Activated CD4-positive, alpha-beta T cell treated with anti-CD3 and anti-CD28 coated beads, Interleukin-2, amount 50 U/mL, for 16 hours (primary cell): ENCODE data around the gene COG1.

ENCODE experiments used
- DNase-seq: peaks from one replicate; pipeline ENCODE4 v3.0.0-alpha.2; 2020

COG1 gene

DNA sequence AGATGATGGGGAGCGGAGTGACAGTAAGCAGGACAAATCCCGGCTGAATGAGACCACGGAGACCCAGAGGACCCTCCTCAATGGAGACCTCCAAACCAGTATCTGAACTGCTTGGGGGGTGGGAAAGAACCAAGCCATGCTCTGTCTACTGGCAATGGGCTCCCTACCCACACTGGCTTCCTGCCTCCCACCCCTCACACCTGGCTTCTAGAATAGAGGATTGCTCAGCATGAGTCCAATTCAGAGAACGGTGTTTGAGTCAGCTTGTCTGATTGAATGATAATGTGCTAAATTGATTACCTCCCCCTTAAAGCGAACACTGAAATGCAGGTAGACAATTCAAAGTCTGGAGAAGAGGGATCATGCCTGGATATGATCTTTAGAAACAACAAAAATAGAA, 22.5 kb upstream of the COG1 start:
- DNase-seq: no peak

DNA sequence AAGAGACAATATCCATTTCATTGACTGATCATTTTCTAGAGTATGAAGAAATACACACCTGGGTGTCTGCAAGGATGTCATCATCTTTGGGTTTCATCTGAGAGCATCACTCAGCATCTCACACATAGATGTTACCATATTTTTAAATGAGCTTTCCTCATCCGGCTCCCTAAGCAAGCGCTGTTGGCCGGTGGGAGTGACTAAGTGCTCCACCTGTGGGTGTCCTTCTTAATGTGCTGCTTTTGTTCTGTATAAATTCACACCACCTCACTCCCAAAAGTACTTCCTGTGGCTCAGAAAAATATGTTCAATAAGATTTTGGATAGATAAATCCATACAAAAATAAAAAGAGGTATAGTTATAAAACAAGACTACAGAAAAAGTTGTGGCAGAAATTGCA, 20.6 kb upstream of the COG1 start:
- no peak for DNase-seq

DNA sequence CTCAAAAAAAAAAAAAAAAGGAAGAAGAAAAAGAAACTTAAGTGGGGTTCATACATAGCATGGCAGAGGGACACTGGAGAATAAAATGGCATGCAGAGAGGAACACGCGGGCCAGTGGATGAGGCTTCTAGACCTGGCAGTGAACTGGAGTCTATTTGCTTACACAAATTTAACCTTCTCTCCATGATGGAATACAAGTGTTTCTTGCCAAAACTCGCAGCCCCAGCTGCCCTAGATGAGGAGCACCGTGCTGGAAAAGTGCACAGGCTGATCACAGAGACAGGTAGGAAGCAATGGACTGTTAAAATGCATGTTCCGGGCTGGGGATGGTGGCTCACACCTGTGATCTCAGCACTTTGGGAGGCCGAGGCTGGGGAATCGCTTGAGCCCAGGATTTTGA, 18.7 kb upstream of the COG1 start:
- DNase-seq: no peak

DNA sequence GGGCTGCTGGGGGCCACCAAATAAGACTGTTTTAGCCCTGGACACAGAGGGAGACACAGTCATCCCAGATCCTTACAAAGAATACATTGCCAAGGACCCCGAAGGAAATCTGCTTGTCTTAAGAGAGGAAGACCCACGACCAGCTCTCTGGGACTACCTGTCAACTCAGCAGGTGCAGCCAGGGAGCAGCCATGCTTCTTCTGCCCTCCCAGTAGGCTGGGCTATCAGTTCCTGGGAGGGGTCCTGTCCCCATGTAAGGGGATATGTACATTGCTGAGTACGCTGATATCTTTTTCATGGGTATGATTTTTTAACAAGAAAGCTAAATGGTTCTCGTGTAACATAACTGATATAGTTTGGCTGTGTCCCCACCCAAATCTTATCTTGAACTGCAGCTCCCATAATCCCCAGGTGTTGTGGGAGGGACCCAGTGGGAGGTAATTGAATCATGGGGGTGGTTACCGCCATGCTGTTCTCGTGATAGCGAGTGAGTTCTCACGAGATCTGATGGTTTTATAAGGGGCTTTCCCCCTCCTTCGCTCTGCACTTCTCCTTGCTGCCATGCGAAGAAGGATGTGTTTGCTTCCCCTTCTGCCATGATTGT, 16.8 kb upstream of the COG1 start:
- DNase-seq: no peak

DNA sequence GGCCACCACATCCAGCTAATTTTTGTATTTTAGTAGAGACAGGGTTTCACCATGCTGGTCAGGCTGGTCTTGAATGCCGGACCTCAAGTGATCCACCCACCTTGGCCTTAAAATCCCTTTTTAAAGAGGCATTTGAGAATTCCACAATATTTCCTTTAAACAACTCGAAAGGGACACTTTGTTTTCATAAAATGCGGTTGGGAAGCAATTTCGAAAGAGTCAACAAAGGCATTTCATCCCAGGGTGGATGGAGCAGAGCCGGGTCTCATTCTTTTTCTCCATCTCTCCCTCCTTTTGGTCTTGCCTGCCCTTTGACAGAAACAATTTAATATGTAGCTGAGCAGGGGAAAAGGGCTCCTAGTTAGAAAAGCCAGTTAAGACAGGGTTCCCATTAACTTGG, 13.5 kb upstream of the COG1 start:
- no peak for DNase-seq

DNA sequence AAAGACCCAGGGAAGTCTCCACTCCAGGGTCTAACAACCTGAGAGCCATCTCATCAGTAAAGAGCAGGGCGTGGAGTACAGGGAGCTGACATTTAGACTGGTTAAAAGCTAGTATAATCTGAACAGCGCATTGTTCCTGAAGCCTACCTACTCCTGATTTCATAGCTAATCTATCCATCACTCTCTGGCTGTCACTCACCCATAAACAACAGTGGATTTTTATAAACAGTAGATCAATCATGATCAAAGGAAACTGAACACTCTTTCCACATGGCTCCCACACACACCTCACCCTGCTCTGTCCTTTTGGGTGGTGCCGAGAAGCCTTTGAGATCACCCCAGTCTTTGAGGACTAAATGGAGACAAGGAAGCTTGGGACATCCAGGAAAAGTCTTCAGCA, 13.0 kb upstream of the COG1 start:
- DNase-seq: no peak

DNA sequence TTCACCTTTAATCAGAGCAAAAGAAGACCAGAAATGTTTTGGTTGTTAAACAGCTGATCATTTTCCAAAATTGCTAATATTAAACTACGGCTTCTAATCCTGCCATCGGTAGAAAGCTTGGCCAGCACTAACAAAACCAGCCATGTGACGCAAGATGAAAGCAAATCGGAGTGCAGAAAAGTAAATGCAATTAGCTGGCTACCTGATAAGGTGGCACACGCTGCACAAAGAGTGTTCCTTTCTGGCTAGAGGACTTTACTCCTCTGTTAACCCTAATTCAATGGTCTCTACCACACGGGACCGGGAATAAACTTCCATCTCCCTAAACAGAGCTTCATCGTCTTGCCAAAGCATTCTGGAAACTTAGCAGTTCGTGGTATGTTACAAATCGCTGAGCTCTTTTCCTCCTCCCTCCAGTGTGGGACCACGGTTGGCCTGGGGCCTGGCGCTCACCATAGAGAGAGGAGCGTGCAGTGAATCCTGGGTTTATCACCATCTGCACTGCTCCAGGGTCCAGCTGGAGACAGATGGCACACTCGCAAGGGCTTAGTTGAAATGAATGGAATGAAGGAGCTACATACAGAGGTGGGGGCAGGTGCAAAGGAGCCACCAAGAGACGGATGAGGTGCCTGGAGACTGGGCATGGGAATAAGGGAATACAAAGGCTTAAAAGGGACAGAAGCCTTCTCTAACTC, 10.1 kb upstream of the COG1 start:
- no peak for DNase-seq

DNA sequence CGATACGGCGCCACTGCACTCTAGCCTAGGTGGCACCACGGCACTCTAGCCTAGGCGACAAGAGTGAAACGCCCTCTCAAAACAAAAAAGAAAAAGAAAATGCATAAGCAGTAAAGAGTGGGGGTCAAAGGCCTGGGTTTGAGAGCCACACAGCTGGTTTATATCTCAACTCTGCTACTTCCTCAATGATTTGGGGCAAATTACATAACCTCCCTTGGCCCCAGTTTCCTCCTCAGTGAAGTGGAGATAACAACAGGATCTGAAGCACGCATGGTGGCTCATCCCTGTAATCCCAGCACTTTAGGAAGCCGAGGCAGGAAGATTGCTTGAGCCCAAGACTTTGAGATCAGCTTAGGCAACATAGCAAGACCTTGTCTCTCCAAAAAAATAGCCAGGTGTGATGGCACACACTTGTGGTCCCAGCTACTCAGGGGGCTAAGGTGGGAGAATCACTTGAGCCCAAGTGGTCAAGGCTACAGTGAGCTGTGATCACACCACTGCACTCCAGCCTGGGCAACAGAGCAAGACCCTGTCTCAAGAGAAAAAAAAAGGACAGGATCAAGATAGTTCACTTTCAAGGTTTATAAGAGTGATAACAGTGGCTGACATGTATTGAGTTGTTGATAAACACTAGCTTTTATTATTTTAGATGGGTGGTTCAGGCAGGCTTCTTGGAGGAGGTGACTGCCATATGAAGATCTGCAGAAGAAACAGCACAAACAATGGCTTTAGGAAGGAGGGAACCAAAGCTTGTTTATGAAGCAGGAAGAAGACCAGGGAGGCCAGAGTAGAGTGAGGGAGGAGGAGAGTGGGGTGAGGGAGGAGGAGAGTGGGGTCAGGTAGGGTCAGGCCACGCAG, 8.5 kb upstream of the COG1 start:
- DNase-seq: no peak

DNA sequence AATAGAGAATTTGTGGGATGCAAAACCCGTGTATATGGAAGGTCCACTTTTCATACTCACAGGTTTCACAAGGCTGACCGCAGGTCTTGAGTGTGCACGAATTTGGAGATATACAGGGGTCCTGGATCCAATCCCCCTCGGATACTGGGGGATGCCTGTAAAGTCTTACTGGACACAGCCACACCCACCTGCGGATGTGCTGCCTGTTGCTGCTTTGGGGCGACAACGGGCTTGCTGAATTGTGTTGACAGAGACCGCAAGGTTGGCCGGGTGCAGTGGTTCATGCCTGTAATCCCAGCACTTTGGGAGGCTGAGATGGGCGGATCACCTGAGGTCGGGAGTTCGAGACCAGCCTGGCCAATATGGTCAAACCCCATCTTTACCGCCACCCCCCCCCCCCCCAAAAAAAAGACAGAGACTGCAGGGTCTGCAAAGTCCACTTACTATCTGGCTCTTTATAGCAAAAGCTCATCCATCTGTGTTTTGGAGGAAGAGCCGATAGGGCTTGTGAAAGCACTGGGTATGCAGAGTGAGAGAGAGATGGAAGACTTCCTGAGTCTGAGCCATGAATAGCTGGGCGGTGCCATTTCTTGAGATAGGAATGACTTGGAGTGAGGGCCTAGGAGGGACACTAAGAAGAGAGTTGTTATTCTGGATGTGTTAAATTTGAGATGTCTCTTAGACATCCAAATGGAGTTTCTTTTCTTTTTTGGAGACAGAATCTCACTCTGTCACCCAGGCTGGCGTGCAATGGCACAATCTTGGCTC, 6.4 kb upstream of the COG1 start:
- no peak for DNase-seq

DNA sequence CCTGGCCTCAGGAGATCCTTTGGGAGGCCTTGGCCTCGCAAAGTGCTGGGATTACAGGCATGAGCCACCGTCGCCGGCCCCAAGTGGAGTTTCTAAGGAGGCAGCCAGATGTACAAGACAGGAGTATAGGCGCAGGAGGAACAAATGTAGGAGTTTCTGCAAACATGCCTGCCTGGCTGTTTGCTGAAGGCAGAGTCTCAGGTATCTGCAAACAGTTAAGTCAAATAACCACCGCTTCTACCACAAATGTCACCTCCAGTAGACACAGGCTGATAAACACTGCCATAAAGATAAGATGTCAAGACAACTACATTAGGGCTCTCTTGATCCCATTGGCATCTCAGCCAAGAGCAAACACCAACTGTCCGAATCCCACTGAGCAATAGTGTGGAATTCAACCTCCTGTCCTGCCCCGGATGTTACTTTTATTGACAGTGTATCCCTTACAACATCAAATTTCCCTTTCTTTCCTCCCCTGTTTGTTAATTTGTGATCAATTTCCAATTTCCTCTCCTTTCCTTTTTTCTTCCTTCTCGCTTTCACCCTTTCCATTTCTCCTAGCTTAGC, 5.6 kb upstream of the COG1 start:
- DNase-seq: no peak

DNA sequence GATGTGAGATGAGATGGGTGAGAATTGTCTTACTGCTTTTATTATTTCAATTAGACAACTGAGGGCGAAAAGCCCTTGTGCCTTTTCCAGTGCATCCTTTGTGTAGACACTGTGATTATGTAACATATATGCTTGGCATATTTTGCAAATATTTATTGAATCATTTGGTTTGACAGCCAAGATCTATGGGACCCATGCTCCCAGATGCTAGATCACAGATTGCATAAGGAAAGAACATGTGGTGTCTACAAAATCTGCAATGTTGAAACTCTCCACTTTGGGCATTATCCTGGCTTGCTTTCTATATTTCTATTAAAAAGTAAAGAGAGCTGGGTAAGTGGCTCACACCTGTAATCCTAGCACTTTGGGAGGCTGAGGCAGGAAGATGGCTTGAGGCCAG, 4.8 kb upstream of the COG1 start:
- no peak for DNase-seq

DNA sequence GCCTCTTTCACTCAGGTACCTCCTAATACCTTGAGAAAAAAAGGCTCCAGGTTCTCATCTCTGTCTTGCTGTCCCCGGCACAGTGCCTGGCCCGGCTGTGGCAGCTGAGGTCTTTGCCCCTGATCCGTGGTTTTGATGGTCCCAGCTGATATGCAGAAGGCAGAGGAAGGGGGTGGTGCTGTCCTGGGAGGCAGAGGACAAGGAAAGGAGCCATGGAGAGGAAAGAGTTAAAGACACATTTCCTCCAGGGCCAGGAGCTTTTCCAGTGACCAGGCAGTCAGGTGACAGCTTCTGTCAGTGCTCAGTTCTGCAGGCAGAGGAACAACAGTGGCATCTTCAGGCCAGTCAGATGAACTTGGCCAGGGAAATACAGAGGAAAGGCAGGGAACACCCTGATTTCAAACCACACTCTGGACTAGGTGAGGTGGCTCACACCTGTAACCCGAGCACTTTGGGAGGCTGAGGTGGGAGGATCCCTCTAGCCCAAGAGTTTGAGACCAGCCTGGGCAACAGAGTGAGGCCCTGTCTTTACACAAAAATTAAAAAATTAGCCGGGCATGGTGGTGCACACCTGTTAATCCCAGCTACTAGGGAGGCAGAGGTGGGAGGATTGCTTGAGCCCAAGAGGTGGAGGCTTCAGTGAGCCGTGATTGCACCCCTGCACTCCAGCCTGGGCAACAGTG, 3.3 kb upstream of the COG1 start:
- no peak for DNase-seq

DNA sequence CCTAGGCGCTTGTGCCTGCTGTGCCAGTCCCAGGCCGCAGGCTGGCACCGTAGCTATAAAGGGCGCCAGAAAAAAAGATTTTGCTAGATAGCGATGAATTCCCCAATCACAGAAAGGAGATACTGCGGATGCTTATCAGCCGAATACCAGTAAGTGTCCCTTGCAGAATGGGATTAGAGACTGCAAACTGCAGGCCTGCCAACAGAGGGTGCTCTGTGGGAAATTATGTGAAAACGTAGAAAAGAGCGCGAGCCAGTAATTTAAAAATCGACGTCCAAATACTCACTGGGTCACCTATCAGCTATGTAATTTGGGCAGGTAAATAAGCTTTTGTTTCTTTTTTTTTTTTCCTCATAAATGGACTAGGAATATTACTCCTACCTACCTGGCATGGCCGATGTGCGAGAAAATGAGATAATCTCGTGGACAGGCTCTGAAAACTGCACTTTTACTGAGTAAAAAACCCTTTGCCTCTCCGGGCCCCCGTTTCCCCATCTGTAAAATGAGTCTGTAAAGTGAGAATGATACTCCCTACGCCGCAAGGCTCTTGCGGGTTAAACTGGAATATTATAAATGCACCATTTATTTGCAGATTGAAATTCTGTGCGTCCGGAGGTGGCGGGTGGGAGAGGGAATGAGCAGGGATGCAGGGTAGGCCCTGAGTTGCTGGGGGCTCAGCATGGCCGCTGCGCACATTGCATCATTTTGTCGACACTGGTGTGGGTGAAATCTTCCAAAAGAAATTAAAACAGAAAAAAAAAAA, 1.2 kb upstream of the COG1 start:
- peak; percentile 76 for DNase-seq

DNA sequence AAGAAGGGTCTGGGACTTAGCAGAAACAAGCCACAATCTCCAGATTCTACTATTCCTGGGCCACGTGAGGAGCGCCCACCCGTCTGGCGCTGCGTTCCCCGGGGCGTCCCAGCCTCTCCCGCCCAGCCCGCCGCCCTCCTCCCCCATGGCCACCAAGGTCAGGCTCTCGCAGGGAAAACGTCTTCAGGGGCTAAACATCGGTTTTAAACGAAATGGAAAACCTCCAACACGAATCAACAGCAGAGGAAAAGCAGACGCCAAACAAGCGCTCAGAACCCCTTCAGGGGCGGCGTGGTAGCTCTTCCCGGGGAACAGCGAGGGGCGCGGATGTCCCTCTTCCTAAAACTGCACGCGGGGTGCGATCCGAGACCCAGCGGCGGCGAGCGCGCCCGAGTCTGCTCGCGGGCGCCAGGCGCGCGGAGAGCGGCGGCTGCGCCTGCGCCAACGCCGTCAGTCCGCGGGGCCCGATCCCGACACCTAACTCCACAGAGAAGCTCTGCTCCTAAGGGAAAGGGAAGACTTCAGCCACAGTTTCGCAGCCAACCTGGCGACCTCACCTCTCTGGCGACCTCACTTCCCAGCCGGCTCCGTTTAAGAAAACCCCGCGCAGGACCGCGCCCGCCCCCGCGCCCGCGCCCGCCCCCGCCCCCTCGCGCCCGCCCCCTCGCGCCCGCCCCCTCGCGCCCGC, 505 bp upstream of the COG1 start:
- DNase-seq: peak; percentile 66

DNA sequence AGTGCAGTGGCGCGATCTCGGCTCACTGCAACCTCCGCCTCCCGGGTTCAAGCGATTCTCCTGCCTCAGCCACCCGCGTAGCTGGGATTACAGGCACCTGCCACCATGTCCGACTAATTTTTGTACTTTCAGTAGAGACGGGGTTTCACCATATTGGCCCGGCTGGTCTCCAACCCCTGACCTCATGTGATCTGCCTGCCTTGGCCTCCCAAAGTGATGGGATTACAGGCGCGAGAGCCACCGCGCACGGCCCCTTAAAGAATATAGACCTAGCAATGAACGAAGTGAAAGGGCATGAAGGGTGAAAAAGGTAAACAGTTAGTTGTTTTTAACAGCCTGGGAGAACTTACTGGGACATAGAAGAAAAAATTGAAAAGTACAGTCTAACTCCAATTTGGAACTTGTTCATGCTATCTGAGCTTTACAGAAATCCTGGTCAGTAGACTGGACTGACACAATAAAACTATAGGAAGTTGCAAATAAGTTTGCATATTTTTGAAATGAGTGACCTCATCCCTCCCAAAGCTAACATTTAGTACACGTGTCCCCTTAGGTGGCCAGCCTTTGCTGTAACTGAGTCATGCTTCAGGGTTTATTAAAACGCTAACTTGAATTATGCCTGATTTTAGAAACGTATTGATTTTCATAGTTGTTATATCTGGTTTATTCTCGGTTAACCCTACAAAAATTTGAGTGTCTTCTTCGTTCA, 1.8 kb downstream of the COG1 start:
- no peak for DNase-seq

DNA sequence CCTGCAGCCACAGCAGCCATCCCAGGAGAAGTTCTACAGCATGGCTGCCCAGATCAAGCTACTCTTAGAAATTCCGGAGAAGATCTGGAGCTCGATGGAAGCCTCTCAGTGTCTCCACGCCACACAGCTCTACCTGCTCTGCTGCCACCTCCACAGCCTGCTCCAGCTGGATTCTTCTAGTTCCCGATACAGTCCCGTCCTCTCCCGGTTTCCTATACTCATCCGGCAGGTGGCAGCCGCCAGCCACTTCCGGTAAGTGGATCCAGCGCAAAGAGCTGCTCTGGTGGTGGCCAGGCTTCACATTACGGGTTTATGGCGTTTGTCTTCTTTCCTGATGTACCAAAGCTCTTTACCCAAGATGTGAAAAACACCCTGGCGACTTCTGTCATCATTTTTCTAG, 3.6 kb downstream of the COG1 start:
- DNase-seq: no peak

DNA sequence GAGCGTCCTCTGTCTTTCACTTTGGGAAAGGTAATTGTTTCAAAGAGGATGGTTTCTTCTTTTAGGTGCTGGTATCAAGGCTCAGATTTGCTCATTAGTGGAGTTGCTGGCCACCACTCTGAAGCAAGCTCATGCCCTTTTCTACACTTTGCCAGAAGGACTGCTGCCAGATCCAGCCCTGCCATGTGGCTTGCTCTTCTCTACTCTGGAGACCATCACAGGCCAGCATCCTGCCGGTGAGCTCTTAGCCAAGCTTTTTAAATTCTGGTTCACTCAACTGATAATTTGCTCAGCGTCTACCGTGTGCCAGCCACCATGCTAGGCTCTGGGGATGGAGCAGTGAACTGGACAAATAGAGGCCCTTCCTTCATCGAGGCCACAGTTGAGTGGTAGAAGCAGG, 4.3 kb downstream of the COG1 start:
- no peak for DNase-seq

DNA sequence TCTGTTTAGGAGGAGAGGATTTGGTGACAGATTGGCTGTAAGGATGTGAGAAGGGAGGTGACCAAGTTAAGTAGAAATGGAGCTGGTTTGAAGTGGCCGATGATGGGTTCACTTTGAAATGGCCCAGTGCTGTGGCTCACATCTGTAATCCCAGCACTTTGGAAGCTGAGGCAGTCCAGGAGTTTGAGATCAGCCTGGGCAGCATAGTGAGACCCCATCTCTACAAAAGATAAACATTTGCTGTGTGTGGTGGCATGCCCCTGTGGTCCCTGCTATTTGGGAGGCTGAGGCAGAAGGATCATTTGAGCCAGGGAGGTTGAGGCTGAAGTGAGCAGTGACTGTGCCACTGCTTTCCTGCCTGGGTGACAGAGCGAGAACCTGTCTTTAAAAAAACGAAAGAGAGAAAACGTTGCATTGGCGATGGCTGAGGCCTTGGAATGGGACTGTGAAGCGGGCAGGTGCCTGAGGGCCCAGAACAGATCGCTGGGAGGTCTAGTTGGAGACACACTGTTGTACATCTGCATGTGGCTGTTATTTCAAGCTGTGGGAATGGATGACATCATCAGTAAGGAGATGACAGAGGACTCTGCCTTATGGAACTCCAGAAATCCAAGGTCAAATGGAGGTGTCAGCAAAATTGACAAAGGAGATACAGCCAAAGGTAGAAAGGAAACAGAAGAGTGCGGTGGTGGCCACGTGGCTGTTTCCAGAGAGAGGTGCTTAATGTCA, 5.5 kb downstream of the COG1 start:
- DNase-seq: no peak

DNA sequence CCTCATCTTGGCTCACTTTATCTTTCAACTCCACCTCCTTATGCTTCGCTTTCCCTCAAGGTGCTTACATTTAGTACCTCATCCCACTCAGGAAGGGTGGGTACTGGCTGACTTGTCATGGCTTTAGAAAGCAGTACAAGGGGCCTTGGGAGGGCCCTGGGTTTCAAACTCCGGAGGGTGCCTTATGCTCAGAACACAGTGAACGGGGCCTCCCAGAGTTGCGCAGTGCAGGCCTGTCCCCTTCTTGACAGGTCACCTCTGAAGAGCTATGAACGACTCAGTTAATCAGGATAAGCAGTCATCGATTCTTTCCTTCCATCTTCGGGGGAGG, 6.0 kb downstream of the COG1 start:
- DNase-seq: no peak
